Esophagus muscularis mucosa (tissue), 3 donors: Measurements from ENCODE around the gene KIAA1614.
"Not testable (repeated sequence)": the region's sequence is repeated elsewhere in the genome, so short reads cannot be mapped to it uniquely, and the experiment has no call there.

Experiments used
- POLR2AphosphoS5 ChIP-seq, 2 donors: sonication (generic); formaldehyde crosslinking; IDR thresholded peaks; one replicate each; pipeline ENCODE4 v1.6.1; 2017; ENCODE audit warnings: antibody characterized with exemption in 2 of 2
- TF ChIP-seq, protein P1 (sequence below), 3 experiments: fragments of 200-600 bp in 2 of 3; fragments of 450-650 bp in 1 of 3; sonication (generic) in 2 of 3; IDR thresholded peaks; one replicate each; pipeline ENCODE4 v1.5.1; 2017 to 2019; ENCODE audit warnings: antibody characterized with exemption in 3 of 3, mild to moderate bottlenecking in 2 of 3, moderate library complexity in 1 of 3

- TF ChIP-seq, protein P1, sequence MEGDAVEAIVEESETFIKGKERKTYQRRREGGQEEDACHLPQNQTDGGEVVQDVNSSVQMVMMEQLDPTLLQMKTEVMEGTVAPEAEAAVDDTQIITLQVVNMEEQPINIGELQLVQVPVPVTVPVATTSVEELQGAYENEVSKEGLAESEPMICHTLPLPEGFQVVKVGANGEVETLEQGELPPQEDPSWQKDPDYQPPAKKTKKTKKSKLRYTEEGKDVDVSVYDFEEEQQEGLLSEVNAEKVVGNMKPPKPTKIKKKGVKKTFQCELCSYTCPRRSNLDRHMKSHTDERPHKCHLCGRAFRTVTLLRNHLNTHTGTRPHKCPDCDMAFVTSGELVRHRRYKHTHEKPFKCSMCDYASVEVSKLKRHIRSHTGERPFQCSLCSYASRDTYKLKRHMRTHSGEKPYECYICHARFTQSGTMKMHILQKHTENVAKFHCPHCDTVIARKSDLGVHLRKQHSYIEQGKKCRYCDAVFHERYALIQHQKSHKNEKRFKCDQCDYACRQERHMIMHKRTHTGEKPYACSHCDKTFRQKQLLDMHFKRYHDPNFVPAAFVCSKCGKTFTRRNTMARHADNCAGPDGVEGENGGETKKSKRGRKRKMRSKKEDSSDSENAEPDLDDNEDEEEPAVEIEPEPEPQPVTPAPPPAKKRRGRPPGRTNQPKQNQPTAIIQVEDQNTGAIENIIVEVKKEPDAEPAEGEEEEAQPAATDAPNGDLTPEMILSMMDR (IDR thresholded peaks at IDR 0.05), result not testable (repeated sequence)
- not testable (repeated sequence) for TF ChIP-seq POLR2AphosphoS5 (IDR thresholded peaks at IDR 0.05)
Measured at GRCh38 chr1:180968834-180969233, 56.1 kb downstream of the KIAA1614 start.
